Glutamatergic neuron (in vitro differentiated cells): Measurements from ENCODE around the gene NSD1. TPM values are rescaled to one million over a fixed set of nuclear protein-coding genes. Genes with fewer than 3 reads are reported as not detected.
"Not testable (repeated sequence)": the region's sequence is repeated elsewhere in the genome, so short reads cannot be mapped to it uniquely, and the experiment has no call there.

Experiments
- DNase-seq: peaks from one replicate; pipeline ENCODE4 v3.0.0; 2022
- H3K27ac Mint-ChIP-seq: one replicate; pipeline ENCODE4 v1.8.0; 2020; ENCODE audit warnings: mild to moderate bottlenecking, mixed read lengths, inconsistent platforms; ENCODE audit not compliant: unreplicated experiment
- H3K27me3 Mint-ChIP-seq: one replicate; pipeline ENCODE4 v1.8.0; 2020; ENCODE audit warnings: mild to moderate bottlenecking, moderate library complexity, mixed read lengths, inconsistent platforms; ENCODE audit not compliant: unreplicated experiment
- H3K36me3 Mint-ChIP-seq: one replicate; pipeline ENCODE4 v1.8.0; 2020; ENCODE audit warnings: mild to moderate bottlenecking, mixed read lengths, inconsistent platforms; ENCODE audit not compliant: unreplicated experiment
- H3K4me1 Mint-ChIP-seq: one replicate; pipeline ENCODE4 v1.8.0; 2020; ENCODE audit warnings: mild to moderate bottlenecking, low read depth, mixed read lengths, inconsistent platforms; ENCODE audit not compliant: unreplicated experiment
- H3K4me3 Mint-ChIP-seq: one replicate; pipeline ENCODE4 v1.8.0; 2020; ENCODE audit warnings: mild to moderate bottlenecking, mixed read lengths, inconsistent platforms; ENCODE audit not compliant: unreplicated experiment
- H3K9me3 Mint-ChIP-seq: one replicate; pipeline ENCODE4 v1.8.0; 2020; ENCODE audit warnings: mild to moderate bottlenecking, moderate library complexity, mixed read lengths, inconsistent platforms; ENCODE audit not compliant: unreplicated experiment
- CTCF ChIP-seq: fragments of 200-600 bp; sonication (generic); IDR thresholded peaks from one replicate; pipeline ENCODE4 v1.5.0; 2021; ENCODE audit not compliant: partially characterized antibody, unreplicated experiment
- total RNA-seq: library from RNA; stranded (reverse); fragmentation: NEBNext Ultra II Directional; extraction: Animal tissue kit (Norgen Biotek cat#: 25700); gene quantifications from one replicate; pipeline ENCODE4 v1.2.1, GENCODE V29; 2021; ENCODE audit not compliant: unreplicated experiment

Gene NSD1
- total RNA-seq, 1 donor from 2014 or later = 151 TPM

GRCh38 chr5:177303121-177303924 lies 169.8 kb downstream of the NSD1 start, which contains the start of the genes PRELID1 and RAB24:
Gene PRELID1, plus strand, starts transcription at chr5:177303799. Its CDS starts 187 bp downstream, at chr5:177303986.
Gene RAB24, minus strand, starts transcription at chr5:177303719. Its CDS starts 431 bp downstream, at chr5:177303288.
- Mint-ChIP-seq H3K27me3 (peaks cover 26% of the 10 kb centered on the region), H3K27ac (peak within 1 kb of the TSS; percentile 90), H3K9me3 (peaks cover 9% of the 10 kb centered on the region), H3K4me1 (peaks cover 20% of the 10 kb centered on the region), H3K36me3 (no peaks in the 10 kb centered on the region), H3K4me3 (peak within 1 kb of the TSS; percentile 97)
- peak; percentile 34 for TF ChIP-seq CTCF
- peak; percentile 97 for DNase-seq

GRCh38 chr5:177303925-177304391 lies 170.4 kb downstream of the NSD1 start:
- Mint-ChIP-seq H3K36me3 (no peaks in the 10 kb centered on the region), H3K4me3 (peak overlapping the region; percentile 97), H3K4me1 (peaks cover 20% of the 10 kb centered on the region), H3K9me3 (peaks cover 9% of the 10 kb centered on the region), H3K27ac (peak overlapping the region; percentile 90), H3K27me3 (peaks cover 25% of the 10 kb centered on the region)
- no peak for DNase-seq
- TF ChIP-seq CTCF = no peak

- H3K27me3 Mint-ChIP-seq = peaks cover 24% of the 10 kb centered on the region
- H3K4me3 Mint-ChIP-seq = peak overlapping the region; percentile 97
- no peak for TF ChIP-seq CTCF
- H3K36me3 Mint-ChIP-seq = no peaks in the 10 kb centered on the region
- H3K9me3 Mint-ChIP-seq = peaks cover 9% of the 10 kb centered on the region
- H3K4me1 Mint-ChIP-seq = peaks cover 20% of the 10 kb centered on the region
- H3K27ac Mint-ChIP-seq = peak overlapping the region; percentile 90
- no peak for DNase-seq
These were observed 171.0 kb downstream of the NSD1 start for GRCh38 chr5:177304392-177305119.

GRCh38 chr5:177306103-177306640 lies 172.6 kb downstream of the NSD1 start:
- H3K9me3 Mint-ChIP-seq, DNase-seq, H3K36me3 Mint-ChIP-seq: not testable (repeated sequence)
- H3K4me3 Mint-ChIP-seq = peak overlapping the region; percentile 20
- H3K4me1 Mint-ChIP-seq = peaks cover 24% of the 10 kb centered on the region
- H3K27me3 Mint-ChIP-seq = peaks cover 21% of the 10 kb centered on the region
- peak overlapping the region; percentile 17 for H3K27ac Mint-ChIP-seq

GRCh38 chr5:177306674-177307543 lies 173.3 kb downstream of the NSD1 start:
- peaks cover 3% of the 10 kb centered on the region for H3K9me3 Mint-ChIP-seq
- H3K27ac Mint-ChIP-seq = peak overlapping the region; percentile 12
- no peak overlapping the region for H3K4me3 Mint-ChIP-seq
- TF ChIP-seq CTCF = no peak
- H3K36me3 Mint-ChIP-seq = no peaks in the 10 kb centered on the region
- H3K27me3 Mint-ChIP-seq = peaks cover 19% of the 10 kb centered on the region
- H3K4me1 Mint-ChIP-seq = peaks cover 24% of the 10 kb centered on the region
- DNase-seq = no peak
